ENCODE measurements around the gene TNFAIP3.

- TF ChIP-seq EP300 (IDR thresholded peaks at IDR 0.05), result no peak
- no peak for TF ChIP-seq POLR2A (IDR thresholded peaks at IDR 0.05)
- no peak for TF ChIP-seq CTCF (IDR thresholded peaks at IDR 0.05)
These were observed 25.2 kb downstream of the TNFAIP3 start for GRCh38 chr6:137892271-137892708.

All from tibial nerve (tissue), 4 donors.